ENCODE results near the gene NCAPD3.
"Not testable (repeated sequence)": the region's sequence is repeated elsewhere in the genome, so short reads cannot be mapped to it uniquely, and the experiment has no call there.

The NCAPD3 gene

DNA sequence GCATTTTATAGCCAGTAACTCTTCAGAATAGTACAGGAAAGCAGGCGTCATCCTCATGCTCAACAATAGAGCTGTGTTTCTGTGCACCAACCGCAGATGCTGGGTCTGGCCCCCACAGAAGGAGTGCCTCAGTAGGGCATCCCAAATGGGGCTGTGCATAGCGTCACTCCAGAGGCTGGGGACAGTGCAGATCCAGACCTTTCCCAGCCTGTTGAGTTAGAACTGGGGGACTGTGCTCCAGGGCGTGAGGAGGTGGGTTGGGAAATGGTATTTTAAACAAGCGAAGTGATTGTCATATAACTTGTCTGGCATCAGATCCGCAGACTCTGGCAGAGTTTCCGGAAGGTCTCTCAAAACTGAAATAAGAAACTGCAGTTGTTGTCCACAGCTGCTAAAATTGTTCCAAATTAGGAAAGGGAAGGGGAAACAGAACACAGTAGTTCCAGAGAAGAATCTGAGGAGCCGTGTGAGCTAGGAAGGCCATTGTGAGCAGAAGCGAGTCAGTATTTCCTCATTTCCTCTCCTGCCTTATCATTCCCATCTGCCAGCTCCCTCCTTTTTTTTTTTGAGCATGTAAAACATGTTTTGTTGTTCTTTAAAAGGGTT lies 102.7 kb downstream of the NCAPD3 start:
- no peak for DNase-seq

DNA sequence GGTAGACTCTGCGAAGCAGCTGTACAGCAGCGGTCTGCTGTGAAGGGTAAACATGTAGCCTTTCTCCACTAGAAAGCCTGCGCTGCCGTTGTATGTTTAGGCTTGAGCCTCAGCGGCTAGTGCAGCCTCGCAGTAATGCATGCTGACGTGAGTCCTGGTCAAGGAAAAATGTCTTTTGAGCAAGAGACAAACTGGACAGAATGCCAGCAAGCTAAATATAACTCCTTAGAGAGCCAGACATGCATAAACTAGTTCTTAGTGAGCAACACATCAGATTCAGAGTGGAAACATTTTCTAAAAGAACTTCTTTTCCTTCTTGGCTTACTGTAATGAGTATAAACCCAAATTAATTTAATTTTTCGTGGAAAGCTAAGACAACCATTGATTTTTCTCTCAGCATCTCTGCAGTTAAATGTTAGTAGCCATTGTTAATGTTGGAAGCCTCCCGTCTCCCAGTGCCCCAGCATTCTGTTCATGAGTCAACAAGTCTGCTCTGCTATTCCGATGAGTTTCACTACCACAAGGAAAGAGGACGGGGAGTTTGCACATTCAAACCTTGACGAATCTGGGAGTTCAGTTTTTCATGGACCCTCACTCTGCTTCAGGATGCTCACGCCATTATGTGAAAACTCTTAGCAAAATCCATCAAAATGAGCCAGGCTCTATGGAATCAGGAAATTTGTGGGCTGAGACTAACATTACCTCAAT lies 103.5 kb downstream of the NCAPD3 start:
- no peak for DNase-seq

DNA sequence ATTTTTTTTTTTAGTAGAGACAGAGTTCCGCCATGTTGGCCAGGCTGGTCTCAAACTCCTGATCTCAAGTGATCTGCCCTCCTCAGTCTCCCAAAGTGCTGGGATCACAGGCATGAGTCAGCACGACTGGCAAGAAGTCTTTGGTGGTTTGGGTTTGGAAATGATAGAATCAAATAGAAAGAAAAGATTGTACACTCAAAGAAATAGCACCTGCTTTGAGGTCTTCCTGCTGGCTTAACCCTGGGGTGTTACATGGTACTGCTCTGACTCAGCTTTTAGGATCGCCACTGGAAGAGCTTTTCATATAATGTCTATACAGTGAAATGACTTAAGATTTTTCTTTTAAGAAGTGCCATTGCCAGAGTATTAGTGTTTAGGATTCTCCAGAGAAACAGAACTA lies 104.7 kb downstream of the NCAPD3 start:
- DNase-seq, result no peak

DNA sequence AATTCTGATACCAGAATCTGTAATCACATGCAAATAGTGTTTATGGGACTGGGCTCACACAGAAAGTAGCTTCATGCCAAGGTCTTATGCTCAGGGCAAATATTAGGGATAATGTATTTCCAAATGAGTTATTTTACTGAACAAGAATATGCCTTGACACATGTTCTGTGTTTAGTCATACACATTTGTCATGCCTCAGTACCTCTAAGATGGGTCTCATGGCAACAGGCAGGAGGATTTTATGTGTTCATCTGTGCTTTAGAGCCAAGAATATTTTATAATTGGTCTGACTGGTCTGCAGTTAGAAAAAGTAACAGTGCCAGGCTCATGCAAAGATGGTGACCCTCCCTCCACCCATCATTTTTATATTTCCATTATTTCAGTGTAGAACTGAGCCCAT lies 105.8 kb downstream of the NCAPD3 start:
- DNase-seq, result no peak

DNA sequence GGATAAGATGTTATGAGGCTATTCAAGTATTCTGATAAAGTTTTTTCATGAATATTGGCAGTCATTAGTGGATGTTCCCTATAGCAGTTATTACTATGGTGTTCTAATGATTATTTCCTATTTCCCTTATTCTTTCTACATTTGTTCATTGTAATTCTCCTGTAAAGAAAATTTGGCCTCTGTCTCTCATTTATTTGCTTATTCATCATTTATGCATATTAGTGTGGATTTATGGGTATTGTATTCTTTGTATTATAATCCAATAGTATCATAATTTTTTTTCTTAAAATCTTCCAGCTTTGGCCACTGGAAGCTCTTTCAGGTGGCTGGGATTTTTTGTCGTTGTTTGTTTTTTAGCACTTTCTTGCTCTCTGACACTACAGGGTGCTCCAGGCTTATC lies 107.6 kb downstream of the NCAPD3 start:
- no peak for DNase-seq

DNA sequence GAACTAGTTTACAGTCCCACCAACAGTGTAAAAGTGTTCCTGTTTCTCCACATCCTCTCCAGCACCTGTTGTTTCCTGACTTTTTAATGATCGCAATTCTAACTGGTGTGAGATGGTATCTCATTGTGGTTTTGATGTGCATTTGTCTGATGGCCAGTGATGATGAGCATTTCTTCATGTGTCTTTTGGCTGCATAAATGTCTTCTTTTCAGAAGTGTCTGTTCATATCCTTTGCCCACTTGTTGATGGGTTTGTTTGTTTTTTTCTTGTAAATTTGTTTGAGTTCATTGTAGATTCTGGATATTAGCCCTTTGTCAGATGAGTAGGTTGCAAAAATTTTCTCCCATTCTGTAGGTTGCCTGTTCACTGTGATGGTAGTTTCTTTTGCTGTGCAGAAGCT lies 110.0 kb downstream of the NCAPD3 start:
- not testable (repeated sequence) for DNase-seq

DNA sequence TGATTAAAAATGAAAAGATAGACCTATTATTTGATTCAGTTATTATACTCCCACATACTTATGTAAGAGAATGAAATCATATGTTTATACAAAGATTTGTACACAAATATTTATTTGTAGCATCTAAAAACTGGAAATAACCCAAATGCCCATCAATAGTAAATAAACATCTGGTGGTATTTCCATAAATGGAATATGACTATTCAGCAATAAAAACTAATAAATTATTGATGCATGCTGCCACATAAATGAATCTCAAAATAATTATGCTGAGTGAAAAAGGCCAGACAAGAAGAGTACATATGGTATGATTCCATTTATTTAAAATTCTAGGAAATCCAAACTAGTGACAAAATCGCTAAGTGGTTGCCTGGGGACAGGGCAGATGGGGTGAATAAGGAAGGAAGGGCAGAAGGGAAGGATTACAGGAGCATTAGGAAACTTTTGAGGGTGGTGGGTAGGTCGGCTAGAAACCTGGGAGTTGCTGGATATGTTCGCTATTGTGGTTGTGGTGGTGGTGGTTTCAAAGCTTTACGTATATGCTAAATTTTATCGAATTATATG lies 113.4 kb downstream of the NCAPD3 start:
- no peak for DNase-seq
